Hepatocyte (in vitro differentiated cells): ENCODE data around the gene WFDC10B.
"Not testable (repeated sequence)": the region's sequence is repeated elsewhere in the genome, so short reads cannot be mapped to it uniquely, and the experiment has no call there.

Experiments
- EZH2 ChIP-seq: fragments of 200-600 bp; sonication (generic); IDR thresholded peaks from 2 replicates; pipeline ENCODE4 v1.6.1; 2016; ENCODE audit warnings: antibody characterized with exemption, mild to moderate bottlenecking, borderline replicate concordance
- EZH2phosphoT487 ChIP-seq: fragments of 200-600 bp; sonication (generic); IDR thresholded peaks from one replicate; pipeline ENCODE4 v1.6.1; 2018; ENCODE audit warnings: antibody characterized with exemption, mild to moderate bottlenecking, low read depth, moderate library complexity; ENCODE audit not compliant: unreplicated experiment, severe bottlenecking
- TF ChIP-seq, protein P1 (sequence below): fragments of 200-600 bp; sonication (generic); IDR thresholded peaks from 2 replicates; pipeline ENCODE4 v1.5.1; 2016; ENCODE audit warnings: antibody characterized with exemption, mild to moderate bottlenecking; ENCODE audit not compliant: poor library complexity

DNA sequence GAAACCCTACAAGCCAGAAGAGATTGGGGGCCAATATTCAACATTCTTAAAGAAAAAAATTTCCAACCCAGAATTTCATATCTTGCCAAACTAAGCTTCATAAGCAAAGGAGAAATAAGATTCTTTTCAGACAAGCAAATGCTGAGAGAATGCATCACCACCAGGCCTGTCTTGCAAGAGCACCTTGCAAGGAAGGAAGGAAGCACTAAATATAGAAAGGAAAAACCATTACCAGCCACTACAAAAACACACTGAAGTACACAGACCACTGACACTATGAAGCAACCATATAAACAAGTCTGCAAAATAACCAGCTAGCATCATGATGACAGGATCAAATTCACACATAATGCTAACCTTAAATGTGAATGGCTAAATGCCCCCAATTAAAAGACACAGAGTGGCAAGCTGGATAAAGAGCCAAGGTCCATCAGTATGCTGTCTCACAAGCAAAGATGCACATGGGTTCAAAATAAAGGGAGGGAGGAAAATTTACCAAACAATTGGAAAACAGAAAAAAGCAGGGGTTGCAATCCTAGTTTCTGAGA, 11.4 kb upstream of the WFDC10B start:
- not testable (repeated sequence) for TF ChIP-seq EZH2, EZH2phosphoT487
- TF ChIP-seq, protein P1, sequence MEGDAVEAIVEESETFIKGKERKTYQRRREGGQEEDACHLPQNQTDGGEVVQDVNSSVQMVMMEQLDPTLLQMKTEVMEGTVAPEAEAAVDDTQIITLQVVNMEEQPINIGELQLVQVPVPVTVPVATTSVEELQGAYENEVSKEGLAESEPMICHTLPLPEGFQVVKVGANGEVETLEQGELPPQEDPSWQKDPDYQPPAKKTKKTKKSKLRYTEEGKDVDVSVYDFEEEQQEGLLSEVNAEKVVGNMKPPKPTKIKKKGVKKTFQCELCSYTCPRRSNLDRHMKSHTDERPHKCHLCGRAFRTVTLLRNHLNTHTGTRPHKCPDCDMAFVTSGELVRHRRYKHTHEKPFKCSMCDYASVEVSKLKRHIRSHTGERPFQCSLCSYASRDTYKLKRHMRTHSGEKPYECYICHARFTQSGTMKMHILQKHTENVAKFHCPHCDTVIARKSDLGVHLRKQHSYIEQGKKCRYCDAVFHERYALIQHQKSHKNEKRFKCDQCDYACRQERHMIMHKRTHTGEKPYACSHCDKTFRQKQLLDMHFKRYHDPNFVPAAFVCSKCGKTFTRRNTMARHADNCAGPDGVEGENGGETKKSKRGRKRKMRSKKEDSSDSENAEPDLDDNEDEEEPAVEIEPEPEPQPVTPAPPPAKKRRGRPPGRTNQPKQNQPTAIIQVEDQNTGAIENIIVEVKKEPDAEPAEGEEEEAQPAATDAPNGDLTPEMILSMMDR, result not testable (repeated sequence)
